Activated T-cell treated with anti-CD3 and anti-CD28 coated beads, Interleukin-2, amount 50 U/mL, for 48 hours (primary cell): ENCODE data around the gene FCHSD2.
"Not testable (repeated sequence)": the region's sequence is repeated elsewhere in the genome, so short reads cannot be mapped to it uniquely, and the experiment has no call there.

ENCODE experiments used
- DNase-seq, 2 experiments: peaks; one replicate each; pipeline ENCODE4 v3.0.0-alpha.2; 2020

Gene FCHSD2

GRCh38 chr11:73055655-73056354 lies 86.3 kb downstream of the FCHSD2 start:
- no peak for DNase-seq

GRCh38 chr11:73055002-73055401 lies 87.1 kb downstream of the FCHSD2 start:
- DNase-seq, result no peak

GRCh38 chr11:73053964-73054363 lies 88.2 kb downstream of the FCHSD2 start:
- no peak for DNase-seq

- no peak for DNase-seq
Measured at GRCh38 chr11:73048446-73048845, 93.7 kb downstream of the FCHSD2 start.

GRCh38 chr11:73047773-73048371 lies 94.2 kb downstream of the FCHSD2 start:
- DNase-seq, result no peak

GRCh38 chr11:73040046-73040445 lies 102.1 kb downstream of the FCHSD2 start:
- no peak for DNase-seq

GRCh38 chr11:73034777-73035176 lies 107.3 kb downstream of the FCHSD2 start:
- DNase-seq, result no peak

GRCh38 chr11:73034331-73034730 lies 107.8 kb downstream of the FCHSD2 start:
- DNase-seq, result no peak

GRCh38 chr11:73030130-73030529 lies 112.0 kb downstream of the FCHSD2 start:
- no peak for DNase-seq

GRCh38 chr11:73029403-73029802 lies 112.7 kb downstream of the FCHSD2 start:
- DNase-seq, result no peak

- no peak for DNase-seq
Measured at GRCh38 chr11:73028611-73029010, 113.5 kb downstream of the FCHSD2 start.

- DNase-seq, result not testable (repeated sequence)
Measured at GRCh38 chr11:73027840-73028239, 114.3 kb downstream of the FCHSD2 start.

GRCh38 chr11:73024639-73025038 lies 117.5 kb downstream of the FCHSD2 start:
- no peak for DNase-seq

- no peak for DNase-seq
Measured at GRCh38 chr11:73019996-73020395, 122.1 kb downstream of the FCHSD2 start.

- no peak for DNase-seq
Measured at GRCh38 chr11:73019449-73019848, 122.7 kb downstream of the FCHSD2 start.

GRCh38 chr11:73018856-73019255 lies 123.3 kb downstream of the FCHSD2 start:
- DNase-seq, result no peak

GRCh38 chr11:73017024-73017751 lies 124.9 kb downstream of the FCHSD2 start:
- DNase-seq, result no peak

- no peak for DNase-seq
Measured at GRCh38 chr11:73013021-73013420, 129.1 kb downstream of the FCHSD2 start.

GRCh38 chr11:73012121-73012863 lies 129.8 kb downstream of the FCHSD2 start:
- no peak for DNase-seq

GRCh38 chr11:73011126-73011817 lies 130.8 kb downstream of the FCHSD2 start:
- DNase-seq, result no peak

GRCh38 chr11:73009972-73010371 lies 132.1 kb downstream of the FCHSD2 start:
- DNase-seq, result no peak

GRCh38 chr11:73004088-73004487 lies 138.0 kb downstream of the FCHSD2 start:
- DNase-seq, result no peak

- DNase-seq, result no peak
Measured at GRCh38 chr11:73003088-73003487, 139.0 kb downstream of the FCHSD2 start.
